Stimulated activated CD4-positive, alpha-beta T cell treated with anti-CD3 and anti-CD28 coated beads, Interleukin-2, amount 100 ng/mL, for 4 hours (primary cell): Measurements from ENCODE around the gene SMYD3.

Experiments
- DNase-seq: peaks from one replicate; pipeline ENCODE4 v3.0.0-alpha.2; 2020; ENCODE audit warnings: low read depth

SMYD3 gene

DNA sequence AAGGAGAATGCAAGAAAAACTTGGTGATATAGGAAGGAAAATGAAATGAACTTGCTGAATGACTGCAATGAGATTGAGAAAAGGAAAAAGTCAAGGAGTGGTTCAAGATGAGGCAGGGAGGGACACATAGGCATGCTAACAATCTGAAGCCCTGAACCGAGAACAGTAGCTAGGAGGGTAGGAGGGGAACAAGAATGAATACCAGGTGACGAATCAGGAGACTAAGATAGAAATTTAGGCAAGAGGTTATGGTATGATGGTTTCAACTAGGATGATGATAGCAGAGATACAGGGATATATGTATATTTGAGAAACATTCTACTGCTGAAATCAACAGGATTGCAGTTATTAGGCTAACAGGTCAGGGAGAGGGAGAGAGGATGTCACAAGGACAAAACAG, 44.1 kb downstream of the SMYD3 start:
- no peak for DNase-seq

DNA sequence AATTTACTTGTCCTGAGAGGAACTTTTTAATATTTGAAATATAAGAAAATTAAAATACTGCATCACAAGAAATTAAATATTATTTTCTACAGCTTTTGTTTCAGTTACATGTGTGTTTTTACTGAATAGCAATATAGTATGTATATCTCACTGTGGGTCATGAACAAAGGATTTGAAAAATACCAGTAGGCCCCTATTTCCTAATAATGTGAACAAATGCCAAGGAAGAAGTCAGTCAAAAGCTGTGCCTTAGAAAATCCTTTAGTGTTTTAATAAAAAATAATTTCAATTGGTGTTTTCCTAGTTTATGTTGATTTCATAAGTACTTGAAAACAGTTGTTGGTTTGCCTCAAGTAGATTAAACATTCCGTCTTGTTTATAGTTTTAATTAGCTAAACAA, 46.7 kb downstream of the SMYD3 start:
- DNase-seq, result no peak

DNA sequence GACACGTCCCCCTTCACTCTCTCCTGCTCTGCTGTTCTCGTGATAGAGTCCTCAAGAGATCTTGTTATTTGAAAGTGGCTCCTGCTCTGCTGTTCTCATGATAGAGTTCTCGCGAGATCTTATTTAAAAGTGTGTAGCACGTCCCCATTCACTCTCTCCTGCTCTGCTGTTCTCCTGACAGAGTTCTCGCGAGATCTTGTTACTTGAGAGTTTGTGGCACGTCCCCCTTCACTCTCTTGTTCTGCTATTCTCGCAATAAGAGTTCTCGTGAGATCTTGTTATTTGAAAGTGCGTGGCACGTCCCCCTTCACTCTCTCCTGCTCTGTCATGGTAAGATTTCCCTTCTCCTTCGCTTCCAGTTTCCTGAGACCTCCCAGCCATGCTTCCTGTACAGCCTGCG, 47.9 kb downstream of the SMYD3 start:
- DNase-seq, result no peak

DNA sequence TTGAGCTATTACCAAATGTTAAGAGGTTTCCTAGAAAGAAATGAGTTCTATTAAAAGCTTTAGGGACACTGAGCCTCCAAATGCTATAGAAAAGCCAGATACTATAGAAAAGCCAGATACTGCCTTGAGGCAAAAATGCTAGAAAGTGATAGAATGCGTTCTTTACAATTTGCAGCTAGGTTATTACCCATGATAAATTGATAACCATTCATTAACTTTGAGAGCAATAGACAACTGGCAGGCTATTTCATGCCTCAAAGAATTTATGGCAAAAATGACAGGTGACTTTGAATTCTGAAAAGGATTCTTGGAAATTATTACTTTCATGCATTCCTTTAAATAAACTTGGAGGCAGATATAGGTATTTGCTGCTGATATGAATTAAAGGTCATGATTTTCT, 51.6 kb downstream of the SMYD3 start:
- no peak for DNase-seq

DNA sequence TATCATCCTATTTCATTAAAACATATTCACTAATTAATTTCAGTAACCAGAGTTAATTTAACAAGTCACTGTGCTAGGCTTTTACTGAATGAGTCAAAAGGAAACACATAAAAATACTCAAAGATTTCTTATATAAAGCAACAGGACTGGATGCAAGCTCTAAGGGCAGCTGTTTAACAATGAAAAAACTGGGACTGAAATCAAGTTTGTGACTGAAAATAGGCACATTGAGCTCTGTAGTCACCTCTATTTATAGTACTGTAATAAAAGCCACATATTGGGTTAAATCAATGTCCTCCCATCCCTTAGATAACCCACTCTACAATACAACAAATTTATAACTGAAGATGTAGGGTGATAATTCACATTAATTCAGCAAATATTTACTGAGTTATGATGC, 52.4 kb downstream of the SMYD3 start:
- DNase-seq, result no peak

DNA sequence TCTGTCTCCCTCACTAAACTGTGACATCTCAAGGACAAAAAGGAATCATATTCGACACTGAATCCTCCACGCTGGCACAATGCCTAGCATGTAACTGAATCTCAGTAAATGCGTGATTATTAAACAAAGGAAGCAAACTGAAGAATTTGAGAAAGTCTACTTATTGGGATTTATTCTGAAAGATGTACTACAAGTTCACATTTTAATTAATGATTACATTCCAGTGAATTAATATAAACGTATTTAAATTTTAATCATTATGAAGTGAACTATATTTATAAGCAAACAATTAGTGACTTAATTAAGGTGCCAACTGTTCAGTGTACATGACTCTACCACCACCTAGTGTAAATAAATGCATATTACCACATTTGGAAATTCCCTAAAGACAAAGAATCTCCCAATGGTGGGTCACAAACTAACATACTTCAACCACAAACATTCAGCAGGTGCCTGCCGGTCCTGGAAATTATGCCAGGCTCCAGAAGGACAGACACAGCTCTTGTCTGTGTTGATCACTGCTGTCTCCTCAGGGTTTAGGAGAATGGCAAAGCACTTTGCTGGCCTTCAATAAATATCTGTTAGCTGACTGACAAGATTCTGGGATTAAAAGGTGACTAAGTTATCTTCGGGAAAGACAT, 56.3 kb downstream of the SMYD3 start:
- no peak for DNase-seq

DNA sequence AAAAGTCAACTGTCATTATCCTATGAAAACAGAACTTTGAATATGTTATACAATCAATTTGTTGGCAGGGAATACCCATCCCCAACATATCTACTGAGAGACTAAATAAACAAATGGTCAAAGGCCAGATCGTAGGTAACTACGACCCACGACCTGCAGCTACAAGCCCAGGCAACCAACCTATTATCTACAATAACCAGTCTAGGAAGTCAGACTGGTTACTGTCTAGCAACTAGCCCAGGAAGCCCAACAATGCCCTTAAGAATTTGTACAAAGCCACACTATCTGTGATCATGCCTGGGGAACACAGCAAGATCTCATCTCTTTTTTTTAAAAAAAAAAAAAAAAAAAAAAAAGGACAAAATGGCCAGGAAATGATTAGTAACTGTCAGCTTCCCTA, 58.7 kb downstream of the SMYD3 start:
- DNase-seq, result no peak

DNA sequence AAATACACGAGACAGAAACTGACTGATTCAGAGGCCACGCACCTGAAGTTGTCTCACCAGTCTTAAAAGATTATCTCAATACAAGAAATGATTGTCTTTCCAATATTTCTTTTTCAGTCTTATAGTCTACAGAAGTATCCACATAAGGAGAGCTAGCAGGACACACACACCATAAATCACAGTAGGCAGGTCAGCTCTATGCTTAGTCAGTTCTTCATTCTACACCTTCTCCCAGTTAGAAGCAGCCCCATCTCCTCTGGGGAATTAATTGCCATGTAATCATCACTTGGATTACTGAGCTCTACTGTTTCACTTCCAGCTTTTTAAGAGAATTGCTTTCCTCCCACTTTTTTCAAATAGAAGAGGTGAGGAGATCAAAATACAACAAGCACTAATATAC, 59.6 kb downstream of the SMYD3 start:
- no peak for DNase-seq

DNA sequence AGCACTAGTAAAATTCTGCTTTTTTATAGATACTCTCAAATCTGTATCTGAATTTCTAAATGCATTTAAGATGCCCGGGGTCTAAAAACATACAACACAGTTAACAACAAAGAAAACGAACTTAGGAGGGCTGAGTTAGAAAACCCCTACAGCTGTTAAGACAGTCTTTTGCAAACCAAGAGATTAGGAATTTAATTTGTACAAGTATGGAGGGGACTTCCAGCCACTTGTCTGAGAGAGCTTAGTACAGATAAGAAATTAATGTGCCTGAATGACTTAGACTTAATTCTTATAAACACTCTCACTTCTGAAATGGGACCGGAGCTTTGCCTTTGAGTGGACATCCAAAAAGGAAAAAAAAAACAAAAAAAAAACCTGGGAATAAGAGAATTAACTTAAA, 61.6 kb downstream of the SMYD3 start:
- no peak for DNase-seq

DNA sequence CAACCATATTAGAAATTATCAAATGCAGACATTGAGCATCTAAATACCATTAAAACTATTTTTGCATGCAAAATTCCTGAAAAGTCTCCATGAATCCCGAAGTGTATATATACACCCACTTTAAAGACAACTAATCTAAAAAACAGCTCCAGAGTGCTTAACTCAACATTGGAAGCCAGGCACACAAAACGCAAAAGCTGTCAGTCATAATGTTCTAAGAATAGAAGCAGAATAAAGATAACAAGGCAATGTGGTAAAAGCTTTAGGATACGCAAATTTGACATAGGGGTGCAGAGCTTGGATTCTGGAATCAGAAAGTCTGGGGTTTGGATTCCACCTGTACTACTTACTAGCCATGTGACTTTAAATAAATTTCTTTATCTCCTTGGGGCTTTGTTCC, 62.5 kb downstream of the SMYD3 start:
- DNase-seq, result no peak

DNA sequence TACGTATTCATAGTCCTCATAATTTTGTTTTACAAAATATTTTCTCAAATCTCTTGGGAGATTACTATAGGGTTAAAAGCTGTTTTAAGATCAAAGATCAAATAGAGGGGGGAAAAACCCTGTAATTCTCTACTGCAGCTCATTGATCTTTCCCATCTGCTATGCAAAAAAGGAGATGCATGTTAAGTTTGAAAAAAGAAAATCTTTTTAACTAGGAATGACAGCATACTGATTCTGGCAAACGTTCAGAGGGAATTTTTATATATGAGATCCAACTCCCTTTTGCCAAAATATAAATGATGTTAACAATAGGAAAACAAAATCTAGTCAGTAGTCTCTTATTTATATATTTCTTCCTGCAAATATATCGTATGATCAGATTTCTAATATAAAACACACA, 69.1 kb downstream of the SMYD3 start:
- DNase-seq, result no peak

DNA sequence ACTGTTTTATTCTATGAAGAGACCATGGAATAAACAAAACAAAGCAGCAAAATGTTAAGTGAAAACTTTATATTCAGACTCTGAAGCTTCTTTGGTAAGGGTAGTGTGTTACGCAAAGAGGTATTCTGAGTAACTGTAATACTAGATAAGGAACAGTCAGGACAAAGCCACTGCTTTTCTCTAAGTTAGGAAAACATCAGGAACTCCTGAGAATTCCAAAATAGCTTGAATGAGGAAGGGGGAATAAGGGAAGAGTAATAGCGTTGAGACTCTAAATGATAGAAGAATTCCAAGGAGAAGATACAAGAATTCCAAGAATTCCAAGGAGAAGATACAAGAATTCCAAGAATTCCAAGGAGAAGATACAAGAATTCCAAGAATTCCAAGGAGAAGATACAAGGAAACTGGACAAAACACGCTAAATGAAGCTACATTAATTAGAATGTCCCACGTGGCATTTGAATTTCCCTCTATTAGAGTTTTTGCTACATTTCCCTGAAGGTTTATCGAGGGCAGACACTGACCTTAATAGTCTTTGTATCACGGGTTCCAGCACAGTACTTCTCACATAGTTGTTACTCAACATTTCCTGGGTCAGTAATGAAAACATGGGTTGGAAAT, 71.5 kb downstream of the SMYD3 start:
- no peak for DNase-seq

DNA sequence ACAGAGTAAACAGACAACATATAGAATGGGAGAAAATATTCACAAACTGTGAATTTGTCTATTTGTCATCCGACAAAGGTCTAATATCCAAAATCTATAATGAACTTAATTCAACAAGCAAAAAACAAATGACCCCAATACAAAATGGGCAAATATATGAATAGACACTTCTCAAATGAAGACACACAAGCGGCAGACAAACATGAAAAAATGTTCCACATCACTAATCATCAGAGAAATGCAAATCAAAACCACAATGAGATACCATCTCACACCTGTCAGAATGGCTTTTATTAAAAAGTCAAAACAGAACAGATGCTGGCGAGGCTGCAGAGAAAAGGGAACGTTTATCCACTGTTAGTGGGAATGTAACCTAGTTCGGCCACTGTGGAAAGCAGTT, 72.7 kb downstream of the SMYD3 start:
- no peak for DNase-seq

DNA sequence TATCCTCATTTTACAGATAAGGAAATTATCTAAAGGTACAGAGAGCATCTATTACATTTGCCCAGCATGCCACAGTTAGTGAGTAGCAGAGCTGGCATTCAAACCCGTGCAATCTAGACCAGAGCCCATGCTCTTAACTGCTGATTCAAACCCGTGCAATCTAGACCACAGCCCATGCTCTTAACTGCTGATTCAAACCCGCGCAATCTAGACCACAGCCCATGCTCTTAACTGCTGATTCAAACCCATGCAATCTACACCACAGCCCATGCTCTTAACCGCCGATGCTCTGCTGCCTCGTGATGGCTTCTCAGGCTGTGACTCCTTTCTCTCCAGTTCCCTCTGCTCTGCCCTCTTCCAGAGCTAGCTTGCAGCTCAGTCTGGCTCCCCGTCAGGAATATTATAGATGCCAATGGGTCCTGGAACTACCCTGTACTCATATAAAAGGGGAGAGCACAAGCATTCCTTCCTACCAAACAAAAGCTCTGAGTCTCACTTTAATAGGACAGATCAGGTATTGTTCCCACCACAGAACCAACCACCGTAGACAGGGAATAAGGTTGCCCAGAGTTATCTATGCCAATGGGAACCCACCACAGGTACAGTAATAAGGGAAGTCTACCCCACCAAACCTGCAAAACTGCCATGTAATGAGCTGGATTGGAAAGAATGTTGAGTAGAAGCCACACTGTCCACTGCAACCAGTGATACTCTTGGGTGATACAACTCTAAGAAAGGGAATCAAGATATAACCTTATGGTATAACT, 78.4 kb downstream of the SMYD3 start:
- no peak for DNase-seq

DNA sequence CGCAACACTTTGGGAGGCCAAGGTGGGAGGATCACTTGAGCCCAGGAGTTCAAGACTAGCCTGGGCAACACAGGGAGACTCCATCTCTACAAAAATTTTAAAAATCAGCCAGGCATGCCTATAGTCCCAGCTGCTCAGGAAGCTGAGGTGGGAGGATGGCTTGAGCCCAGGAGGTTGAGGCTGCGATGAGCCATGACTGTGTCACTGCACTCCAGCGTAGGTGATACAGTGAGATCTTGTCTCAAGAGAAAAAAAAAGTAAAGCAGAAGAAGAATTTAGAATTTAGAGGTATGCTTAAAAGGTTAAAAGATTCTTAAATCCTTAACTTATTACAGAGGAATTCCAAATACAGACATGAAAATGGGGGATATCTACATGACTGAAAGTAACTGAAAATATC, 79.5 kb downstream of the SMYD3 start:
- no peak for DNase-seq

DNA sequence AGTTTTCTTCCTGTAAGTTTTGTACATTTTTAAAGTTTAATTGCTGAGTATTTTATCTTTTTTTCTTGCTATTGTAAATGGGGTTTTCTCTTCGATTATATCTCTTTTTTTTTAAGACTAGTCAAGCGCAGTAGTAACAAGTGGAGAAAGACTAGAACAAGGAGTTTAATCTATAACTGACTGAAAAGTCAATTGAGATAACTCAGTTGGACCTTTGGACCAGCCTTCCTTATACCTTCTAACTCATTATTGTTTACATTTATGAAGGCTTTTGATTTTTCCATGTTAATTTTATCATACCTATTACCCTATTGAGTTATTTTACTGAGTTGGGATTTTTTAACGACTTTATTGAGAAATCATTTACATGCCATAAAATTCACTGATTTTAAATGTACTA, 81.2 kb downstream of the SMYD3 start:
- no peak for DNase-seq

DNA sequence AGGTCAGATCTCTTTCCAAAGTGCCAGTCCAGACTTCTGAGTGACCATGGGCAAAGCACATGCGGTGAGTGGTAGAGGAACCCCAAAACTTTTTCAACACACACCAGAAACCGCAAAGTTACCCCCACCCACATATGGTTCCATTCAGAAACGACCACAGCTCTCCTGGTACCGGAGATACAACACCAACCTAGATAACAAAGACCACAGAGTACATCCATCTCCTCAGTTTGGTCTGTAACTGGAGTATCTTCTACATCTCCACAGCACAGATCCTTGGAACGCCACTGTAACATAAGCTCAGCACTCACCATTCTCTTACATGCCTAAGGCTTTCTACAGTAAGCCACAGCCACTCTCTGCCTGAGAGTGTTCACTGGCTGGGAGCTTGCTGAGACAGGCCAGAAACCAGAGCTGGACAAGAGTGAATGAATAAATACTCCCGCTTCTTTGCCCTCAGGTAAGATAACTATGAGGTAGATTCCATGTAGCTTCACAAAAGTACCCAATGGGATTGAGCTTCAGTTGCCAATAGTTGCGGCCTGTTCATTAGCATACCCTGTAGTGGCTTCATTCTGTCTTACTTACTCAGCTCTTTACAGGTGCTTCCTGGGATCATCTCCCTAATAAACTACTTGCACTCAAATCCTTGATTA, 81.8 kb downstream of the SMYD3 start:
- no peak for DNase-seq

DNA sequence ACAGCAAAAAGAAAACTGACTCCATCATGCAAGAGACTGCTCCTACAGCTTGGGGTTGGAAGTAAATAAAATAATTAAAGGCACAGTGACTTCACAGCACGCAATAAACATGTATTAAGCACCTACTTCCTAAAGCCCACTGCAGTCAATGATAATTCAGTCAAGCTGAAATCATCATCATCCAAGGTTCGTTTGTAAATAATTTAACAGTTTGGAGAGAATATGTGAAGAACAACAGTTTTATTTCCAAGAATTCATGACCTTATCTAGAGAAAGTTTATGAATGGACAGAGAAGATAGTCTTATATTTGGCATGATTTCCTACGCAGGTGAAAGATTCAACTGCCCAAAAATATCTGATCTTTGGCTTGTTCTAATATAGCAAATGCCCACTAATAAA, 86.8 kb downstream of the SMYD3 start:
- DNase-seq, result no peak

DNA sequence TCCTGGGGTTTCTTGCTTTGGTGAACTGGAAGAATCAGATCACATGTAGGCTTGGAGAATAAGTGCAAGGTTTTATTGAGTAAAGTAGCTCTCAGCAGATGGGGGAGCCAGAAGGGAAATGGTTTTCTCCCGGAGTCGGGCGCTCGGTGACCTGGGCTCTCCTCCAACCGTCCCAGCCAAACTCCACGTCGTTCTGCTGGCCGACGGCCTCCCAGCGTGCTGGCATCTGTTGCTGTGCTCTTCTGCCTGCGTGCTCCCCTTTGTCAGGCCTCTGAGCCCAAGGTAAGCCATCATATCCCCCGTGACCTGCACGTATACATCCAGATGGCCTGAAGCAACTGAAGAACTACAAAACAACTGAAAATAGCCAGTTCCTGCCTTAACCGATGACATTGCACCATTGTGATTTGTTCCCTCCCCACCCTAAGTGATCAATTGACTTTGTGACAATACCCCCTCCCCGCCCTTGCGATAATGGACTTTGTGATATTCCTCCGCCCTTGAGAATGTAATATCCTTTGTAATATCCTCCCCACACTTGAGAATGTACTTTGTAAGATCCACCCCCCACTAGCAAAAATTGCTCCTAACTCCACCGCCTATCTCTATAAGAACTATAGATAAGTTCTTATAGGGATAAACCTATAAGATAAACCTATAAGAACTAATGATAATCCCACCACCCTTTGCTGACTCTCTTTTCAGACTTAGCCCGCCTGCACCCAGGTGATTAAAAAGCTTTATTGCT, 88.3 kb downstream of the SMYD3 start:
- DNase-seq, result no peak

DNA sequence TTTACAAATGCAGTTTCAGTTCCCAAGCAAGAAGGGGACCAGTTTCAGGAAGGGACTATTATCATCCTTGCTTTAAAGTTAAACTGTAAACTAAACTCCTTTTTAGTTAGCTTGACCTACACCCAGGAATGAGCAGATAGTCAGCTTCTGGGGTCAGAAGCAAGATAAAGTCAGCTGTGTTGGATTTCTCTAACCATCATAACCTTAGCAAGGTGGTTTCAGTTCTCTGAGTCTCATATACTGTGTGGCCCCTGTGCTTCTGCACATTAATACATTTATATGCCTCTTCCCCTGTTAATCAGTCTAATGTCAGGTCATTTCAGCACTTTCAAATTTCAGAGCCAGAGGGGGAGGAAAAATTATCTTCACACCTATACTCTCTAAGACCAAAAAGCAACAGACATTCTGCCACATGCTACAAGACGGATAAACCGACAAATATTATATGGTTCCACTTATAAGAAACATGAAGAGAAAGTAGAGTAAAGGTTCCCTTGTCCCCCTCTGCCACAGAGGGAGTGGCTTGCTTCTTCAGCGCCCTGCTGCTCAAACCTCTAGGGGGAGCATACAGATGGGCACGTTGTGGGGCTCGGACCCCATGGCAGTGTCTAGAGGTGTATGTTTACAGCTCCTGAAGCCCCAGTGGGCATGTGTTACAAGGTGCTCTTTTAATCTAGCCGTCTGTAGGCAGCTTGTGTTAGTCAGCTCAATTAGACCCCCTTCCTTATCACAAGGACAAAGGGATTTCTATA, 89.1 kb downstream of the SMYD3 start:
- no peak for DNase-seq

DNA sequence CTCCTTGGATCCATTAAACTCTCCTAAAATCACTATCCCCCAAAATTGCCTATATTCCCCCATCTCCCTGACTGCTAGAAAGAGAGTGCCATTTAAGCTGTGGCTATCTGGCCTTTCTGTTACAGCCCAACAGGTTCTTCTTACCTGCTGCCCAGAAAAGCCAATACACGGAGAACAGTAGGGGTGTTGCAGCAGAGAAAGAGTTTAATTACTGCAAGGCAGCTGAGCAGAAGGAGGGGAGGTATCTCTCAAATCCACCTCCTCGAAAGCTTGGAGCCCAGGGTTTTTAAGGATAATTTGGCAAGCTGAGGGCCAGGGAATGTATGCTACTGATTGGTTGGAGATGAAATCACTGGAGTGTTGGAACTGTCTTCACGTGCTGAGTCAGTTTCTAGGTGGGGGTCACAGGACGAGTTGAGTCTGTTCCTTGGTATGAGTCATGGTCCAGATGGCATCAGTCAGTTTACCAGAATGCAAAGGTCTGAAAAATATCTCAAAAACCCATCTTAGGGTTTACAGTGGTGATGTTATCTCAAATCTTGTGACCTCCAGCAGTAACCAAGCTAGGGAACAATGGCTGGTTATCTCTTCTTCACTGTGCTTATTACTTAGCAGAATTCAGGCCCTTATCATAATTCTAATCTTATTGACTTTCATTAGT, 89.8 kb downstream of the SMYD3 start:
- no peak for DNase-seq
